ENCODE results near the gene TMEM63B.

DNA sequence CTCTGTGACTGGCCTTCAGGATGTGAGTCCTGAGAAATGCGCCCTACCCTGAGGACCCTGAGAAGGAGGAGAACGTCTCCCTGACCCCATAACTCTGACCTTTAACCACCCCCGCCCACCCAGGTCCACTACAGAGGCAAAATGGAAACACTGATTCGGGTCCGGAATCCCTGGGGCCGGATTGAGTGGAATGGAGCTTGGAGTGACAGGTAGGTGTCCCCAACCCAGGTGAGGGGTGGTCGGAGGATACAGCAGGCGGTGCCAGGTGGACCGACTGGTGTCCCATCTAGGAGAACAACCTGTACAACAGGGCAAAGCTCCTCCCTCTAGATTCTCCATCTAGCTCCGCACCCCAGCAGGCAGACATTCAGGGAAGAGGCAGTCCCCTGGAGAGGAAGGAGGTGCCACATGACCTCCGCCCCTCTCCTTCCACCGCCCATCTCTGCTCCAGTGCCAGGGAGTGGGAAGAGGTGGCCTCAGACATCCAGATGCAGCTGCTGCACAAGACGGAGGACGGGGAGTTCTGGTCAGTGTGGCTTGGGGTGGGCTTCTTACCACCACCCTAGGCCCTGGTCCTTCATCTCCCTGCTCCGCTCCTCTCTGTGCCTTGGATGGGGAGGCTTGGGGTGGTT is 48.9 kb downstream of the TMEM63B start:
- no peak for TF ChIP-seq CTCF (IDR thresholded peaks at IDR 0.05)
- no peak for TF ChIP-seq POLR2A (IDR thresholded peaks at IDR 0.05)
- no peak for TF ChIP-seq POLR2AphosphoS5 (IDR thresholded peaks at IDR 0.05)
- TF ChIP-seq EP300 (IDR thresholded peaks at IDR 0.05) = no peak
